Panc1 (cell line): ENCODE data around the gene SLC10A7. TPM values are rescaled to one million over a fixed set of nuclear protein-coding genes. Genes with fewer than 3 reads are reported as not detected.

Experiments
- ATAC-seq: fragments of 200-7000 bp; cut with Tn5 transposase; 2 replicates; pipeline ENCODE4 v1.9.1; 2020; ENCODE audit warnings: mild to moderate bottlenecking, moderate library complexity
- BruUV-seq: library from RNA; stranded (reverse); fragments of 400-500 nt; replicated peaks from 2 replicates; lab custom pipeline; 2021; lab: Mats Ljungman, UMichigan
- CTCF ChIA-PET: fragments of 300-600 bp; sonication (Branson Sonifier 250); formaldehyde crosslinking; loops from one replicate; lab custom pipeline; 2022; ENCODE audit warnings: antibody characterized with exemption; lab: Charles Lee
- POLR2A ChIA-PET: fragments of 300-600 bp; sonication (Branson Sonifier 250); formaldehyde crosslinking; loops from one replicate; lab custom pipeline; 2022; ENCODE audit warnings: antibody characterized with exemption; lab: Charles Lee
- DNase-seq: peaks from one replicate; pipeline ENCODE4 v3.0.0-alpha.2; 2010; ENCODE audit warnings: low read depth, low spot score
- H3K27ac ChIP-seq: 2 replicates; pipeline ENCODE4 v1.5.1; 2011; ENCODE audit warnings: mild to moderate bottlenecking, low read length, inconsistent platforms
- H3K27me3 ChIP-seq: fragments of 200-500 bp; sonication (Bioruptor generic); 2 replicates; pipeline ENCODE4 v1.6.0; 2014; ENCODE audit warnings: low read length, inconsistent platforms; ENCODE audit not compliant: control insufficient read depth, insufficient read depth
- H3K36me3 ChIP-seq: fragments of 200-500 bp; sonication (Bioruptor generic); 2 replicates; pipeline ENCODE4 v1.5.1; 2014; ENCODE audit warnings: inconsistent platforms, mild to moderate bottlenecking, low read length, moderate library complexity; ENCODE audit not compliant: control insufficient read depth, insufficient read depth
- H3K4me1 ChIP-seq: 2 replicates; pipeline ENCODE4 v1.5.1; 2011; ENCODE audit warnings: inconsistent platforms, mild to moderate bottlenecking, low read length, moderate library complexity; ENCODE audit not compliant: control insufficient read depth, insufficient read depth
- H3K4me3 ChIP-seq, 2 experiments: 2 replicates each; pipeline ENCODE4 v1.5.1; 2011 to 2012; ENCODE audit warnings: low read depth in 2 of 2, low read length in 2 of 2, mild to moderate bottlenecking in 2 of 2, inconsistent platforms in 1 of 2, moderate library complexity in 1 of 2
- H3K9me3 ChIP-seq: fragments of 200-500 bp; sonication (Bioruptor generic); 2 replicates; pipeline ENCODE4 v1.5.1; 2014; ENCODE audit warnings: low read depth, mild to moderate bottlenecking, inconsistent platforms, low read length, moderate library complexity; ENCODE audit not compliant: control insufficient read depth, insufficient read depth
- POLR2AphosphoS5 ChIP-seq: IDR thresholded peaks from 2 replicates; pipeline ENCODE4 v1.6.1; 2012; ENCODE audit warnings: mild to moderate bottlenecking, low read depth, low read length, moderate library complexity
- SIN3A ChIP-seq: IDR thresholded peaks from 2 replicates; pipeline ENCODE4 v1.6.1; 2012; ENCODE audit warnings: low read depth, mild to moderate bottlenecking, low read length, moderate library complexity, borderline replicate concordance; ENCODE audit not compliant: insufficient read depth
- TCF7L2 ChIP-seq: IDR thresholded peaks from 2 replicates; pipeline ENCODE4 v1.6.1; 2011; ENCODE audit warnings: mild to moderate bottlenecking, low read depth, low read length, inconsistent platforms
- in situ Hi-C: cut with HindIII; loops from 2 replicates; pipeline ENCODE4 v1.10.0; 2016; ENCODE audit warnings: low sequenced_read_pairs, low pct_unique_long_range_greater_than_20kb
- intact Hi-C: fragments of 100-400 bp; cut with micrococcal nuclease; formaldehyde crosslinking; loops from one replicate; pipeline ENCODE4 v1.10.0; 2022; ENCODE audit not compliant: unreplicated experiment
- total RNA-seq: library from RNA; stranded (reverse); gene quantifications from one replicate; pipeline ENCODE4 v1.2.1, GENCODE V29; 2021; ENCODE audit not compliant: unreplicated experiment
- TF ChIP-seq, protein P1 (sequence below): fragments of 450-650 bp; IDR thresholded peaks from 2 replicates; pipeline ENCODE4 v1.5.1; 2017; ENCODE audit warnings: mild to moderate bottlenecking
- TF ChIP-seq, protein P2 (sequence below), 2 experiments: IDR thresholded peaks; 2 replicates each; pipeline ENCODE4 v1.6.1; 2011 to 2012; ENCODE audit warnings: low read depth in 2 of 2, control low read depth in 1 of 2, low read length in 1 of 2, mild to moderate bottlenecking in 1 of 2, moderate library complexity in 1 of 2; ENCODE audit not compliant: insufficient read depth in 1 of 2

Gene SLC10A7
- total RNA-seq, 1 experiment from 2014 or later = 1.5 TPM

DNA sequence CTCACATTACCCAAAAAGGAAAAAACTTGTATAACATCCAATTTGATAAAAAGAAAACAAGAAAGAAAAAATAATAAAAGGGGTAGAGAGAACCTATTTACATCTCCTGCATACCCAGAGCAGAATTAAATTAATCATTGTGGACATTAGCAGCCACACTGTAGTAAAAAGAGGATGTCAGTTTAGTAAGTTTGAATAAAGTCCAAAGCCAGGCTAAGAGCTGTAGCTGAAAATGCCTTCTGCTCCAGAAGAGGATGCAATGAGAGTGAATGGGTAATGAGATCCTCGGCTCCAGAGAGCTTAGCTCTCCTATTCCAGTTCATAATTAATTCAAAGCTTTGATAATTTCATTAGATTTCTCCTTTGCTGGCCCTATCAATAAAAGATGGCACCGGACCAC lies 78.2 kb downstream of the SLC10A7 start:
- POLR2A ChIA-PET = no interaction called here
- Histone ChIP-seq H3K36me3 (no peaks in the 10 kb centered on the region), H3K9me3 (no peaks in the 10 kb centered on the region), H3K4me3 (no peak overlapping the region), H3K27me3 (no peaks in the 10 kb centered on the region), H3K4me1 (no peaks in the 10 kb centered on the region), H3K27ac (no peak overlapping the region)
- intact Hi-C loops (no loop called here), in situ Hi-C loops (no loop called here)
- no peak for DNase-seq
- CTCF ChIA-PET = interaction anchor here (0.6 kb wide), 1 partner anchor 912 kb away, joined by 3 read pairs; no protein-coding TSS in a partner anchor
- no TSS peak for BruUV-seq
- no peak for ATAC-seq
- TF ChIP-seq, protein P1, sequence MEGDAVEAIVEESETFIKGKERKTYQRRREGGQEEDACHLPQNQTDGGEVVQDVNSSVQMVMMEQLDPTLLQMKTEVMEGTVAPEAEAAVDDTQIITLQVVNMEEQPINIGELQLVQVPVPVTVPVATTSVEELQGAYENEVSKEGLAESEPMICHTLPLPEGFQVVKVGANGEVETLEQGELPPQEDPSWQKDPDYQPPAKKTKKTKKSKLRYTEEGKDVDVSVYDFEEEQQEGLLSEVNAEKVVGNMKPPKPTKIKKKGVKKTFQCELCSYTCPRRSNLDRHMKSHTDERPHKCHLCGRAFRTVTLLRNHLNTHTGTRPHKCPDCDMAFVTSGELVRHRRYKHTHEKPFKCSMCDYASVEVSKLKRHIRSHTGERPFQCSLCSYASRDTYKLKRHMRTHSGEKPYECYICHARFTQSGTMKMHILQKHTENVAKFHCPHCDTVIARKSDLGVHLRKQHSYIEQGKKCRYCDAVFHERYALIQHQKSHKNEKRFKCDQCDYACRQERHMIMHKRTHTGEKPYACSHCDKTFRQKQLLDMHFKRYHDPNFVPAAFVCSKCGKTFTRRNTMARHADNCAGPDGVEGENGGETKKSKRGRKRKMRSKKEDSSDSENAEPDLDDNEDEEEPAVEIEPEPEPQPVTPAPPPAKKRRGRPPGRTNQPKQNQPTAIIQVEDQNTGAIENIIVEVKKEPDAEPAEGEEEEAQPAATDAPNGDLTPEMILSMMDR = no peak
- TF ChIP-seq, protein P2, sequence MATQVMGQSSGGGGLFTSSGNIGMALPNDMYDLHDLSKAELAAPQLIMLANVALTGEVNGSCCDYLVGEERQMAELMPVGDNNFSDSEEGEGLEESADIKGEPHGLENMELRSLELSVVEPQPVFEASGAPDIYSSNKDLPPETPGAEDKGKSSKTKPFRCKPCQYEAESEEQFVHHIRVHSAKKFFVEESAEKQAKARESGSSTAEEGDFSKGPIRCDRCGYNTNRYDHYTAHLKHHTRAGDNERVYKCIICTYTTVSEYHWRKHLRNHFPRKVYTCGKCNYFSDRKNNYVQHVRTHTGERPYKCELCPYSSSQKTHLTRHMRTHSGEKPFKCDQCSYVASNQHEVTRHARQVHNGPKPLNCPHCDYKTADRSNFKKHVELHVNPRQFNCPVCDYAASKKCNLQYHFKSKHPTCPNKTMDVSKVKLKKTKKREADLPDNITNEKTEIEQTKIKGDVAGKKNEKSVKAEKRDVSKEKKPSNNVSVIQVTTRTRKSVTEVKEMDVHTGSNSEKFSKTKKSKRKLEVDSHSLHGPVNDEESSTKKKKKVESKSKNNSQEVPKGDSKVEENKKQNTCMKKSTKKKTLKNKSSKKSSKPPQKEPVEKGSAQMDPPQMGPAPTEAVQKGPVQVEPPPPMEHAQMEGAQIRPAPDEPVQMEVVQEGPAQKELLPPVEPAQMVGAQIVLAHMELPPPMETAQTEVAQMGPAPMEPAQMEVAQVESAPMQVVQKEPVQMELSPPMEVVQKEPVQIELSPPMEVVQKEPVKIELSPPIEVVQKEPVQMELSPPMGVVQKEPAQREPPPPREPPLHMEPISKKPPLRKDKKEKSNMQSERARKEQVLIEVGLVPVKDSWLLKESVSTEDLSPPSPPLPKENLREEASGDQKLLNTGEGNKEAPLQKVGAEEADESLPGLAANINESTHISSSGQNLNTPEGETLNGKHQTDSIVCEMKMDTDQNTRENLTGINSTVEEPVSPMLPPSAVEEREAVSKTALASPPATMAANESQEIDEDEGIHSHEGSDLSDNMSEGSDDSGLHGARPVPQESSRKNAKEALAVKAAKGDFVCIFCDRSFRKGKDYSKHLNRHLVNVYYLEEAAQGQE (IDR thresholded peaks at IDR 0.05; ENCODE audit: insufficient read depth in 1 of 2, low read depth in 2 of 2, low read length in 1 of 2) = no peak
- TF ChIP-seq POLR2AphosphoS5 (no peak), TCF7L2 (no peak), SIN3A (no peak)

DNA sequence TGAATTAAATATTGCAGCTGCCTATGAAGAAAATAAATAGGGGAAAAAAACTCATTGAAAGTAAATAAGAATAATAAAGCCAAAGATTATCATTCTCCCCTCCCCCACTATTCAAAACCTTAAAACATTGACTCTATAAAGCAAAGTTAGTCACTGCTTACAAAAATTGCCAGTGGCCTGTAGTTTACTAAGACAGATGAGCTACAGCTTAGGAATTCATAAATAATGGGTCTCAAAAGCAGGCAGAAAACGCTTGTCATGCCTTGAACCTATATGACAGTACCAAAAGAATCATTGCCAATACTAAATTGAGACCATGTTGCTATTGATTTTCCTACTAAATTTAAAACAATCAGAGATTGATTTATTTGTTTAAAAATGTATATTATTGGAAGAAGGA lies 78.9 kb downstream of the SLC10A7 start:
- in situ Hi-C loops (no loop called here), intact Hi-C loops (no loop called here)
- no TSS peak for BruUV-seq
- ChIA-PET CTCF (no interaction called here), POLR2A (no interaction called here)
- H3K9me3 ChIP-seq = no peaks in the 10 kb centered on the region
- H3K27me3 ChIP-seq = no peaks in the 10 kb centered on the region
- H3K27ac ChIP-seq = no peak overlapping the region
- H3K4me3 ChIP-seq = no peak overlapping the region
- ATAC-seq = no peak
- no peaks in the 10 kb centered on the region for H3K4me1 ChIP-seq
- TF ChIP-seq, protein P1 = no peak
- H3K36me3 ChIP-seq = no peaks in the 10 kb centered on the region
- peak; percentile 41 for DNase-seq
